ENCODE measurements around the gene ATP1A3.
A peak's percentile ranks its signal among the peaks of the same experiment; 100 is the strongest.
"Not testable (repeated sequence)": the region's sequence is repeated elsewhere in the genome, so short reads cannot be mapped to it uniquely, and the experiment has no call there.

Gene ATP1A3

DNA sequence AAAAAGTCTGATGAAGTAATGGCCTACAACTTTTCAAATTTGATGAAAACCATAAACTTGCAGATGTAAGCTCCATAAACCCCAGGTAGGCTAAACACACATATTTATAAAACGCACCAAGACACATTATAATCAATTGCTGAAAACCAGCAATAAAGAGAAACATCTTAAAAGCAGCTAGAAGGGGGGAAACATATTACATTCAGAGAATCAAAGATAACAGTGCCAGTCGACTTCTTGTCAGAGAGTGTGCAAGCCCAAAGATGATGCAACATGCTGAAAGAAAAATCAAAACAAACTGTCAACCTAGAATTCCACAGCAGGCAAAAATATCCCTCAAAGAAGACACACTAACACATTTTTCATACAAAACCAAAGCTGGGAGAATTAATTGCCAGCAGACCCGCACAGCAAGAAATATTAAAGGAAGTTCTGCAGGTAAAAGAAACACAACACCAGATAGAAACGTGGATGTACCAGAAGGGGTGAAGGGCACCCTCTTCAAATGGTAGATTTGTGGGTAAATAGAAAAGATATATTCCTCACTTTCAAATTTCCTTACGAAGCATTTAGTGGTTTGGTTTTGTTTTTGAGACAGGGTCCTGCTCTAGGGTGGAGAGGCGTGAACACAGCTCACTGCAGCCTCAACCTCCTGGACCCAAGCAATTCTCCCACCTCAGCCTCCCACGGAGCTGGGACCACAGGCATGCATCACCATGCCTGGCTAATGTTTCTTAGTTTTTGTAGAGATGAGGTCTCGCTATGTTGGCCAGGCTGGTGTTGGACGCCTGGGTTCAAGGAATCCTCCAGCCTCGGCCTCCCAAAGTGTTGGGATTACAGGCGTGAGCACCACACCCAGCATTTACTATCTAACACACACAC lies 16.5 kb upstream of the ATP1A3 start:
- DNase-seq (ENCODE audit: low read depth) = peak; percentile 9

DNA sequence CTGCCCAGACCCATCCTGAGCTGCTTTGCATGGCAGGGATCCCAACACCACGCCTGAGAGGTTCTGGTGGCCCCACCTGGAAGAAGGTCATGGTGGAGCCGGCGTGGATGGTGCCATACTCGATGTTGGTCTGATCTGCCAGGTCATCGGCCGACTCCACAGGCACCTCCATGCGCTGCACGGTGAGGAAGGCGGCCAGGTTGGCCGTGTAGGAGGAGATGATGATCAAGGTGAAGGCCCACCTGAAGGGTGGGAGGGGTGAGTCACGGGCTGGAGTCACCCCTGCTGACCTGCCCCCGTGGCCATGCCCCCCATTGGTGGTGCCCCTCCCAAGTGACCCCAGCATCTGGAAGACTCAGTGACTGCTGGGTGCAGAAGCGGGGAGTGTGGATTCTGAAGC lies 12.5 kb upstream of the ATP1A3 start:
- no peak for DNase-seq (ENCODE audit: low read depth)

DNA sequence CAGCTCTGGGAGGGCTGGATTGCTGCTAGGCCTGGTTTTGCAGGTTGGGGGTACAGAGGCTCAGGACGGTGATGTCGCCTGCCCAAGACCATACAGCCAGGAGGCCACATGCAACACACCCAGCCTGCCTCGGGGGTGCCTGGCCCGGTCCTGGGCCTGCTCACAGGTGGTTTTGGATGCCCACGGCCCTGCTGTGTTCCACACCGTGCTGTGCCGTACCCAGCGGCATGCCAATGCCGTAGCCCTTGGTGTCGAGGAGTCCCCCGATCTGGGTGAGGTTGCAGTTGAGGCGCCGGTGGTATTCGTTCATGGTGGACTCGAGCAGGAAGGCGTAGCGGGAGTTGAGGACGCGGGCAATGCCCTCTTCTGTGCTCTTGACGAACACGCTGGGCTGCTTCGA lies 11.5 kb upstream of the ATP1A3 start:
- no peak for DNase-seq (ENCODE audit: low read depth)

GRCh38 chr19:42003506-42004294 lies 9.7 kb upstream of the ATP1A3 start:
- no peak for DNase-seq (ENCODE audit: low read depth)

DNA sequence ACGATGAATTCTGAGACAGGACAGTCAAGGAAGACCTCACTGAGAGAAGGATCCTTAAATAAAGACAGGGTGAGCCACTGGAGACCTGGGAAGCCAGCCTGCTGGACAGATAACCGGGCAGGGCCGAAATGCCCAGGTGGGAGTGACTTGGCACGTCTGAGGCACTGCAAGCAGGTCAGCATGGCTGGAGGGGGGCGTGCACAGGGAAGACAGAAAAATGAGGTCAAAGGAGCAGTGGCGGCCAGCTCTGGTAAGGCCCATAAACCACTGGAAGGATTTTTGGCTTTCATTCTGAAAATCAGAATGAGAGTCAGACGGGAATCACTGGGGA lies 5.8 kb upstream of the ATP1A3 start:
- no peak for DNase-seq (ENCODE audit: low read depth)

- DNase-seq (ENCODE audit: low read depth) = no peak
Observed at GRCh38 chr19:41999071-41999877, 5.2 kb upstream of the ATP1A3 start.

DNA sequence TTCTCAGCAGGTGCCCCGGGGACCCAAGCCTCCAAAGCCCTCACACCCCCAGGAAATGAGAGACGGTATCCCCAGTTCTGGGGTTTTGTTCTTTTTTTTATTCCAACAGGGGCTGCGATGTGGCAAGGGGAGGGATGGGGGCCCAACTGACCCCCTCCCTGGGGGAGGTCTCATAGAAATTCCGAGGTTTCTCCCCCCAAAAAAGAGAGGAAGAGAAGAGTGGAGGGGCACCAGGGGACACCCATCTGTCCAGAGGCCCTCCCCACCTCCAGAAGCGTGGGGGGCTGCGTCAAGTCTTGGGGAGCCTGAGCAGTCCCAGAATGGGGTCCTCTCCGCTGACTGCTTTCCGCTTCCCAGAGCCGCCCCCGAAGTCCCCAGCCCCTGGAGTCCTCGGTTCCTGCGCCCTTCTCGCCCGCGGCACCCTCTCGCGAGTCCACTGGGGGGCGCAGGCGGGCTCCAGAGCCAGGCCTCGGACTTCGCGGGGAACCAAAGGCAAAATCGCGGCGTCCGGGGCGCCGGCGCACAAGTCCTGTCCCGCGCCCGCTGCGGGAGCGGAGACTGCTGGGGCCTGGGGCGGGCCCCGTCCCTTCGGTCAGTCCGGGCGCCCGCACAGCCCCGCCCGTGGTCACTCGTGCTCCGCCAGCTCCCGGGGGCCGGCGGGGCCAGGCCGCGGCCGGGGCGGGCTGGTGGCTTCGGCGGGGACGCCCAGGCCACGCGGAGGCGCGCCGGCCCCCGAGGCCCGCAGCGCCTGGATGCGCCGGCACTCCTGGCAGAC lies 4.4 kb upstream of the ATP1A3 start:
- DNase-seq (ENCODE audit: low read depth) = no peak

GRCh38 chr19:41997851-41998229 lies 3.8 kb upstream of the ATP1A3 start:
- no peak for DNase-seq (ENCODE audit: low read depth)

DNA sequence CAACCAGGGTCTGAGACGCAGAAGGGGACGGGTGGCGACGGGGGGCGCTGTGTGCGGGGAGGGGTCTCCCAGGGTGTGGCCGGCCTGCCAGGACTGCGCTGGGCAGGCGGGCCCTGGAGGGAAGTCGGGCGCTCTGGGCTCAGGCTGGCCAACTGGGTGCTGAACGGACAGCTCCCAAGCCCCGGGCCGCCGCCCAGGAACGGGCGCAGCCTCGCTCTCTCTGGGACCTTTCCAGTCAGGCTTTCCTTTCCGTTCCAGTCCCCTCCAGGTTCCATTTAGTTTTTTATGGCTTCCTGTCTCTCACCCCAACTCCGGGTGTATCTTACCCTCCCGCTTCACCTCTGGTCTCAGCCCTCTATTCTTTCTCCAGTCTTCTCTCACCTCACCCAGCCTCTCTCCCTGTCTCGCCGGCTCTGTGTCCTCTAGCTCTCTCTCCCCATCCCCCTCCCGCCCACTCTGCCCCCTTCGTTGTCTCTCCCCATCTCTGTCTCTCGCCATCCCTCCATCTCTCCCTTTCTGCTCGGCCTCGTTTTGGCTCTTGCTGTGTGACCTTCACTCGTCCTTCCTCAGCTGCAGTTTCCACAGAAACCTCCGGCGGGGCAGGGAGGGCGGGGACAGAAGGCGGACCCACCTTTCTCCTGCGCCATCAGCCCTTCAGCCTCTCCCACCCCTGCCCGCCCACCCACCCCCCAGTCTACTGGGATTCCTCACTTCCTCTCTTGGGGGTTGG lies 3.3 kb upstream of the ATP1A3 start:
- no peak for DNase-seq (ENCODE audit: low read depth)

GRCh38 chr19:41995959-41996797 lies 2.1 kb upstream of the ATP1A3 start:
- no peak for DNase-seq (ENCODE audit: low read depth)

DNA sequence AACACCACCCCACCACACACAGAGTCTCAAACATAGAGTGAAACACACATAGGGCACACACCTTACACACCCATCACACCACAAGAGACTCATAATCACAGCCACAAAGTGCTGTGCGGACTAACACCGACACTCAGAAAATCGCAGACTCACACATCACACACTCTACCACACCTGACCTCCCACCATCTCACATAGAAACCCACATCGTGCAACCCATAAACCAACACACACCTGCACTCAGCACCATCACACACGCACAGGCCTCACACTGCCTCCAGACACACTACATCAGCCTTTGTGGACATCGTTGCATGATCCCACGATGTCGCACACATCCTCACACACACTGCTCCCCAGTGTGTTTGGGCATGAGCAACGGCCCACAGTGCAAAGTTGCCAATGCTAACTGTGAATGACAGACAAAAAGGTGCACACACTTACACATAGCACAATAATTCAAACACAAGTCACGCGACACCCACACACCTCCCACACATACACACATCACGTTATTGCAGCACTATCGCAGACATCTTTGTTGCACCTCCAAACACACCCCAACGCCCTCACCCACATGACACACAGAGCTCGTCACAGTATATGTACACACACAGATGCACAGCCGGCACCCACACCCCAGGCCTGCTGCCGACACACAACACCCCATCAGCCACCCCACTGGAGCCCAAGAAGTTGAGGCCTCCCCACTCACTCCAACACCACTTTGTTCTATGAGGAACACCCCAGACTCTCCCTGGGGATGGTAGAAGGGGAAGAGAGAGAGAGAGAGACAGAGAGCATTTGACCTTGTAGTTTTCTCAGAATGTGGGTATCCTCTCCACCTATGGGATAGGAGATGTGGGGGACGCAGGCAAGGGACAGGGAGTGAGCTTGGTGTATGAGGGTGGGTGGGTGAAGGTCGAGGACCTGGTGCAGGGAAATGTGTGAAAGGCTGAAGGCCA lies 1.2 kb upstream of the ATP1A3 start:
- DNase-seq (ENCODE audit: low read depth) = no peak

DNA sequence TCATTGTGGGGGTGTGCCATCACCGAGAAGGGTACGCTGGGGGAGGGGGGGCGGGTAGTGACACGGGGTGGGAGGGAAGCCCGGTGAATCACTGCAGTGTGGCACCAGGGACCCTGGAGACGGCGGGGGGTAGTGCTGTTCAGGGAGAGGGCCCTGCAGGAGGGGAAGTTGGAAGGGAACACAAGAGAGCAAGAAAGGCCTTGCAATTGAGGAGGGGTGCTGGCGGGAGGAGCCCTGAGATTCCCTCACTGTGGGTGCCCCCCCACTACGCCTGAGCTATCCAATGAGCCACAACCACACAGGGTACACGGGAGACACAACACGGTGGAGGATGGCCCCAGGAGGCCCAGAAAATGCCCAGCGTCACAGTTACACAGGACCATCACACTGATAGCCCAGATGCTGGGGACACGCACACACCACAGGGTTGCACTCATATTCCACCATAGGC lies 516 bp upstream of the ATP1A3 start:
- no peak for DNase-seq (ENCODE audit: low read depth)

DNA sequence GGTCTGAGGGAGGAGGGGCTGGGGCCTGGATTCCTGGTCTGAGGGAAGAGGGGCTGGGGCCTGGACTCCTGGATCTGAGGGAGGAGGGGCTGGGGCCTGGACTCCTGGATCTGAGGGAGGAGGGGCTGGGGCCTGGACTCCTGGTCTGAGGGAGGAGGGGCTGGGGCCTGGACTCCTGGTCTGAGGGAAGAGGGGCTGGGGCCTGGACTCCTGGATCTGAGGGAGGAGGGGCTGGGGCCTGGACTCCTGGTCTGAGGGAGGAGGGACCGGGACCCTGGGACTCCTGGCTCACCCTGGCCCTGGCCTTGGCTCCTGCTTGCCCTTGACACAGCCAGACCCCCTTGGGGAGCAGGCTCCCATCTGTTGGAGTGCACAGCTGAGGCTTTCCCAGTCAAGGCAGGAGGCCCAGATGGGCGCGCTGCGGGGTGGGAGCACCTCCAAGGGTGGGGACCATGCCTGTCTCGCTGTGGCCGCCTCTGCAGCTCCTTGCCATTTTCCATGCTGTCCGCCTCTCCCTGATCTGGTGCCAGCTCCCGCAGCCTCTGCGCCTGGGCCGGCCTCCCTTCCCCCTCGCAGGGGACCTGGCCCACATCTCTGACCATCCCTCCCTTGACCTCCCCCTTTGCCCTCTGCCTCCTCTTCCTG lies 2.0 kb downstream of the ATP1A3 start:
- DNase-seq (ENCODE audit: low read depth) = not testable (repeated sequence)

- no peak for DNase-seq (ENCODE audit: low read depth)
Observed at GRCh38 chr19:41991025-41991424, 3.0 kb downstream of the ATP1A3 start.

DNA sequence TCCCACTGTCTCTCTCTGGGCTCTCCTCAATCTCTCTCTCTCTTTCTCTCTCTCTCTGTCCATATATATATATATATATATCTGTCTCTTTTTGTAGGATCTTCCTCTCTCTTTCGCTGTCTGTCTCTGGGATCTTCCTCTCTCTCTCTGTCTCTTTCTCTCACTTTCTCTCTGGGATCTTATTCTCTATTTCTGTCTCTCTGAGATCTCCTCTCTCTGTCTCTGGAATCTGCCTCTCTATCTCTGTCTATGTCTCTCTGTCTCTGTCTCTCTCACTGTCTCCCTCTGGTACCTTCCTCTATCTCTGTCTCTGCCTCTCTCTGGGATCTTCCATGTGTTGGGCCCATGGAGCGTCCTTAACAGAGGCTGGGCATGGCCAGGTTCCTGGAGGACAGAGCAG lies 3.4 kb downstream of the ATP1A3 start:
- no peak for DNase-seq (ENCODE audit: low read depth)

DNA sequence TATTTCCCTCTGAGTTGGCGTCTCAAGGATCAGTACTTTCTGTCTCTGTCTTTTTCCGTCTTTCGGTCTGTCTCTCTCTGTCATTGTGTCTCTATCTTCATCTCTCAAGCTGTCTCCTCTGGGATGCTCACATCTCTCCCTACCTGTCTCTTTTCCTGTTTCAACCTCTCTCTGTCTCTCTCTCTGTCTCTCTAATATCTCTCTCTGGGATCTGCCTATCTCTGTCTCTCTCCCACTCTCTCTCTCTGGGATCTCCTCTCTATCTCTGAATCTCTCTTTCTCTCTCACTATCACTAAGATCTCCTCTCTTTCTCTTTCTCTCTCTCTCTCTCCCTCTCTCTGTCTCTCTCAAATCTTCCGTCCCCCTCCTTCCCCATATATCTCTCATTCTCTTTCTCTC lies 4.0 kb downstream of the ATP1A3 start:
- no peak for DNase-seq (ENCODE audit: low read depth)

GRCh38 chr19:41988947-41989346 lies 5.1 kb downstream of the ATP1A3 start:
- no peak for DNase-seq (ENCODE audit: low read depth)

- DNase-seq (ENCODE audit: low read depth) = no peak
Observed at GRCh38 chr19:41987141-41987860, 6.7 kb downstream of the ATP1A3 start.
